A549 (cell line): ENCODE measurements around the gene HCN3. TPM values are rescaled to one million over a fixed set of nuclear protein-coding genes. Genes with fewer than 3 reads are reported as not detected.

Experiments
- ATAC-seq, 2 experiments: fragments of 200-7000 bp in 1 of 2; fragments of >200 bp in 1 of 2; cut with Nextera tagmentation in 1 of 2; cut with Tn5 transposase in 1 of 2; 3 replicates each; pipeline versions ENCODE4 v1.8.0 to v1.9.1; 2018 to 2020; ENCODE audit warnings: mild to moderate bottlenecking in 1 of 2, moderate library complexity in 1 of 2
- CTCF ChIA-PET: fragments of 300-600 bp; sonication (Branson Sonifier 250); formaldehyde crosslinking; extraction: SDS; loops from one replicate; lab custom pipeline; 2021; ENCODE audit warnings: antibody characterized with exemption, inconsistent platforms; lab: Yijun Ruan, JAX
- POLR2A ChIA-PET: fragments of 350-600 bp; formaldehyde crosslinking; extraction: SDS; loops from one replicate; lab custom pipeline; 2021; ENCODE audit warnings: antibody characterized with exemption, inconsistent platforms; lab: Yijun Ruan, JAX
- DNase-seq, 2 experiments: peaks; one replicate each; pipeline versions ENCODE4 v3.0.0 to v3.0.0-alpha.2; 2011 to 2016; ENCODE audit warnings: low read depth in 1 of 2, low spot score in 1 of 2
- FAIRE-seq: peaks from 2 replicates; lab custom pipeline; 2011; peaks lifted over from hg19 to GRCh38; lab: Jason Lieb, UNC
- H3K27ac ChIP-seq, 2 experiments: fragments of >200 bp; sonication (Bioruptor Twin); formaldehyde crosslinking; 3 replicates each; pipeline ENCODE4 v1.5.1; 2016 to 2017
- H3K4me1 ChIP-seq: fragments of >200 bp; sonication (Bioruptor Twin); formaldehyde crosslinking; 3 replicates; pipeline ENCODE4 v1.6.1; 2016
- H3K4me2 ChIP-seq: fragments of >200 bp; sonication (Bioruptor Twin); formaldehyde crosslinking; 3 replicates; pipeline ENCODE4 v1.6.1; 2016
- H3K4me3 ChIP-seq: fragments of >200 bp; sonication (Bioruptor Twin); formaldehyde crosslinking; 3 replicates; pipeline ENCODE4 v1.5.1; 2016
- H3K9me3 ChIP-seq: fragments of >200 bp; sonication (Bioruptor Twin); formaldehyde crosslinking; 3 replicates; pipeline ENCODE4 v1.6.1; 2016
- BCL3 ChIP-seq: fragments of >200 bp; sonication (Bioruptor Twin); formaldehyde crosslinking; IDR thresholded peaks from 3 replicates; pipeline ENCODE4 v1.6.1; 2016
- CBX8 ChIP-seq: fragments of 200-600 bp; sonication (generic); IDR thresholded peaks from 2 replicates; pipeline ENCODE4 v1.6.1; 2016
- CHD2 ChIP-seq: fragments of 150-350 bp; IDR thresholded peaks from 2 replicates; pipeline ENCODE4 v1.6.1; 2014; ENCODE audit warnings: low read length; ENCODE audit not compliant: partially characterized antibody
- CTCF ChIP-seq: fragments of >200 bp; sonication (Bioruptor Twin); formaldehyde crosslinking; IDR thresholded peaks from 3 replicates; pipeline ENCODE4 v1.5.1; 2016
- EHF ChIP-seq: fragments of 250-450 bp; sonication (Bioruptor Pico); IDR thresholded peaks from 2 replicates; pipeline ENCODE4 v1.5.0; 2020; ENCODE audit warnings: mild to moderate bottlenecking
- EHMT2 ChIP-seq: fragments of 200-600 bp; sonication (generic); IDR thresholded peaks from 2 replicates; pipeline ENCODE4 v1.6.1; 2016; ENCODE audit warnings: antibody characterized with exemption, low read depth, mild to moderate bottlenecking, moderate library complexity
- ELK1 ChIP-seq: fragments of 150-350 bp; IDR thresholded peaks from 2 replicates; pipeline ENCODE4 v1.6.1; 2014; ENCODE audit warnings: low read depth, mild to moderate bottlenecking, low read length
- EP300 ChIP-seq, 2 experiments: fragments of >200 bp; sonication (Bioruptor Twin); formaldehyde crosslinking; IDR thresholded peaks; 2 replicates in 1 of 2; 3 replicates in 1 of 2; pipeline ENCODE4 v1.6.1; 2016 to 2017
- FOSL2 ChIP-seq, 2 experiments: fragments of 450-650 bp in 1 of 2; fragments of >200 bp in 1 of 2; sonication (Bioruptor Twin) in 1 of 2; formaldehyde crosslinking; IDR thresholded peaks; 2 replicates each; pipeline versions ENCODE4 v1.5.0 to v1.6.1; 2016 to 2020; ENCODE audit warnings: mild to moderate bottlenecking in 1 of 2, moderate library complexity in 1 of 2
- HES2 ChIP-seq: fragments of >200 bp; sonication (Bioruptor Twin); formaldehyde crosslinking; IDR thresholded peaks from 2 replicates; pipeline ENCODE4 v1.6.1; 2016
- HMGXB4 ChIP-seq: fragments of 250-450 bp; sonication (Bioruptor Pico); IDR thresholded peaks from 2 replicates; pipeline ENCODE4 v1.5.0; 2021; ENCODE audit warnings: mild to moderate bottlenecking, moderate library complexity, borderline replicate concordance
- HOXB5 ChIP-seq: fragments of 250-450 bp; sonication (Bioruptor Pico); IDR thresholded peaks from 2 replicates; pipeline ENCODE4 v1.5.0; 2020; ENCODE audit warnings: mild to moderate bottlenecking, moderate library complexity
- PHF8 ChIP-seq: fragments of 200-600 bp; sonication (generic); IDR thresholded peaks from 2 replicates; pipeline ENCODE4 v1.6.1; 2016; ENCODE audit warnings: low read depth, mild to moderate bottlenecking, antibody characterized with exemption, moderate library complexity, borderline replicate concordance
- POLR2A ChIP-seq: IDR thresholded peaks from 2 replicates; pipeline ENCODE4 v1.6.1; 2012; ENCODE audit warnings: mild to moderate bottlenecking, low read length
- RNF2 ChIP-seq: fragments of 200-600 bp; sonication (generic); IDR thresholded peaks from 2 replicates; pipeline ENCODE4 v1.6.1; 2016; ENCODE audit warnings: low read depth, mild to moderate bottlenecking, antibody characterized with exemption, moderate library complexity, borderline replicate concordance
- SMC3 ChIP-seq: fragments of >200 bp; sonication (Bioruptor Twin); formaldehyde crosslinking; IDR thresholded peaks from 3 replicates; pipeline ENCODE4 v1.6.1; 2018; ENCODE audit warnings: inconsistent platforms
- SREBF2 ChIP-seq: fragments of 450-650 bp; IDR thresholded peaks from 2 replicates; pipeline ENCODE4 v1.6.1; 2014; ENCODE audit warnings: mild to moderate bottlenecking, moderate library complexity
- ZNF302 ChIP-seq: fragments of 250-450 bp; sonication (Bioruptor Pico); IDR thresholded peaks from 2 replicates; pipeline ENCODE4 v1.9.0; 2021; ENCODE audit warnings: inconsistent platforms, mild to moderate bottlenecking, moderate library complexity
- WGBS: methylation state at CpG from one replicate; pipeline ENCODE4 v1.1.6; 2017; ENCODE audit errors: missing lambda C conversion rate; 5-methylcytosine and 5-hydroxymethylcytosine counted together
- polyA plus RNA-seq, 4 experiments: library from polyadenylated mRNA; depleted of rRNA in 3 of 4; stranded (reverse); fragments of >200 nt; fragmentation: RNase III in 1 of 4; extraction: RNeasy Plus Mini Kit Qiagen cat#74134 plus additional on column Dnase treatment in 1 of 4; gene quantifications; 2 replicates in 3 of 4; 3 replicates in 1 of 4; pipeline ENCODE4 v1.2.3, GENCODE V29; 2011 to 2017

Gene HCN3
- polyA plus RNA-seq, 2 of the 4 experiments (the other 2 are of a cell fraction): 4.1 to 8.1 TPM

- ChIA-PET POLR2A (no interaction called here), CTCF (interaction anchor here (1.3 to 16.5 kb wide), 2 partner anchors 20 to 53 kb away, joined by 4 to 326 read pairs; no protein-coding TSS in a partner anchor)
- TF ChIP-seq EP300 (IDR thresholded peaks at IDR 0.05) (no peak), FOSL2 (IDR thresholded peaks at IDR 0.05) (no peak), FOSL2 (CRISPR knock-in tag; IDR thresholded peaks at IDR 0.05) (no peak), ZNF302 (CRISPR knock-in tag) (no peak), CTCF (no peak), HES2 (no peak), BCL3 (no peak), CBX8 (no peak), SREBF2 (no peak), RNF2 (no peak), HMGXB4 (CRISPR knock-in tag) (no peak), SMC3 (no peak), POLR2A (no peak)
- WGBS: 96% methylated on average over 21 of the region's 21 CpGs
- Histone ChIP-seq H3K27ac (no peak overlapping the region), H3K4me1 (peaks cover 12% of the 10 kb centered on the region; the same call in 2 of the 3 replicates), H3K9me3 (no peaks in the 10 kb centered on the region), H3K4me3 (no peak overlapping the region), H3K4me2 (no peak overlapping the region)
- no peak for DNase-seq
- FAIRE-seq: no peak
- ATAC-seq: no peak
Observed at GRCh38 chr1:155269381-155269780, 7.9 kb upstream of the HCN3 start.

GRCh38 chr1:155272466-155273342, 4.6 kb upstream of the HCN3 start:
- FAIRE-seq (no peak), DNase-seq (peak; percentile 72 to 77), ATAC-seq (peak; percentile 62 to 77)
- Histone ChIP-seq H3K27ac (peak overlapping the region; percentile 90 to 98), H3K4me3 (peak overlapping the region; percentile 62), H3K9me3 (no peaks in the 10 kb centered on the region), H3K4me1 (peaks cover 12% of the 10 kb centered on the region; the same call in 2 of the 3 replicates), H3K4me2 (peak overlapping the region; percentile 81)
- WGBS: 12% methylated on average over 14 of the region's 44 CpGs
- TF ChIP-seq EHF (no peak), CHD2 (no peak), HOXB5 (0 out of 2 replicates have a peak, but pooled peaks have one; percentile 45), ELK1 (no peak), EHMT2 (no peak), PHF8 (no peak; the same call in 1 of the 2 replicates)
- ChIA-PET POLR2A (interaction anchor here (0.6 to 2.3 kb wide), 14 partner anchors 9 to 290 kb away, joined by 3 to 25 read pairs (median 4); partner anchors contain the start of genes ASH1L and SCAMP3), CTCF (interaction anchor here (0.8 to 16.5 kb wide), 8 partner anchors 16 to 55 kb away, joined by 3 to 326 read pairs (median 4); no protein-coding TSS in a partner anchor)
